Renal cortex interstitium (tissue), 11 donors: Measurements from ENCODE around the gene ERN1. TPM values are rescaled to one million over a fixed set of nuclear protein-coding genes. Genes with fewer than 3 reads are reported as not detected.

Source experiments
- DNase-seq, 11 donors: peaks; one replicate each; pipeline ENCODE4 v3.0.0-alpha.2; 2013; ENCODE audit warnings: low read depth in 9 of 11, low spot score in 4 of 11; ENCODE audit errors: extremely low read depth in 1 of 11
- polyA plus RNA-seq, 3 donors: library from polyadenylated mRNA; unstranded; fragments of 120-200 nt; gene quantifications; one replicate each; pipeline ENCODE4 v1.2.1, GENCODE V29; 2013; ENCODE audit not compliant: insufficient read length in 3 of 3

The ERN1 gene
- polyA plus RNA-seq, 3 donors: 8.3 to 9.7 (median 8.6) TPM

DNA sequence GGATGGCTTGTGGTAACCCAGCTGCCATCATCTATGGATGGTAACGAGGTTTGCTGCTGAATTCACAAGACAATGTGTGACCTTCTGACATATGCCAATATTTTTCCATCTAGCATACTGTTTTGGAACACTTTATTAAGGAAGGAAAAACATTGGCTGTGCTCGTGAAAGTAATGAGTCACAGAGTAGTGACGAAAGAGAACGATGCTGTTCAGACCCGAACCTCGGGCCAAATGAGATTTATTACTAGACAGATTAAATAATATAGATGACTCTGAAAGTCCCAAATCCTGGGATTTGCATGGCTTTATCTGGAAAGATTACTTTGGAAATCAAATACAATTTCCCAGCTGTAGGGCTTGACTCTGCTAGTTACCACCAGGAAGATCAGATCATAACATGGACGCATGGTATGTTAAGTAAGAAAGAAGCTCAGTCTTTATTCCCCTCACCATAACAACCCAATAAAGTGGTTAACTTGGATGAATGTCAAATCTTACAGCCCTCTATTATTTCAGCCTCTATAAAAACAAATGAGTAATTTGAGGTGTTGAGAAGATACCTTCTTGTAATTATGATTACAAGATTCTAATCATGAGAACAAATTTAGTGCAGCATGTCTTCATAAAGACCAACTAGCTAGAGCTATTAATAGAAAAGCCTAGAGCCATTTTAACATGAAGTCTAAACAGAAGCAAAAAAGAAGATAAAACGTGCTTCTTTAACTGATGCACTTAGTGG is 32.6 kb downstream of the ERN1 start:
- no peak for DNase-seq

DNA sequence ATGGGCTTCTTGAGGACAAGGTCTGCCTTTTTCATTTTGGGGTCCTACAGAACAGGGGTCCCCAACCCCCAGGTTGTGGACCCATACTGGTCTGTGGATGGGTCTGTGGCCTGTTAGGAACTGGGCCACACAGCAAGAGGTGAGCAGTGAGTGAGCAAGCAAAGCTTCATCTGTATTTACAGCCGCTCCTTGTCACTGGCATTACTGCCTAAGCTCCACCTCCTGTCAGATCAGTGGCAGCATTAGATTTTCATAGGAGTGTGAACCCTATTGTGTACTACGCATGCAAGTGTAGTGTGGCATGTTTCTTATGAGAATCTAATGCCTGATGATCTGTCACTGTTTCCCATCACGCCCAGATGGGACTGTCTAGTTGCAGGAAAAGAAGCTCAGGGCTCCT is 33.9 kb downstream of the ERN1 start:
- DNase-seq: no peak

DNA sequence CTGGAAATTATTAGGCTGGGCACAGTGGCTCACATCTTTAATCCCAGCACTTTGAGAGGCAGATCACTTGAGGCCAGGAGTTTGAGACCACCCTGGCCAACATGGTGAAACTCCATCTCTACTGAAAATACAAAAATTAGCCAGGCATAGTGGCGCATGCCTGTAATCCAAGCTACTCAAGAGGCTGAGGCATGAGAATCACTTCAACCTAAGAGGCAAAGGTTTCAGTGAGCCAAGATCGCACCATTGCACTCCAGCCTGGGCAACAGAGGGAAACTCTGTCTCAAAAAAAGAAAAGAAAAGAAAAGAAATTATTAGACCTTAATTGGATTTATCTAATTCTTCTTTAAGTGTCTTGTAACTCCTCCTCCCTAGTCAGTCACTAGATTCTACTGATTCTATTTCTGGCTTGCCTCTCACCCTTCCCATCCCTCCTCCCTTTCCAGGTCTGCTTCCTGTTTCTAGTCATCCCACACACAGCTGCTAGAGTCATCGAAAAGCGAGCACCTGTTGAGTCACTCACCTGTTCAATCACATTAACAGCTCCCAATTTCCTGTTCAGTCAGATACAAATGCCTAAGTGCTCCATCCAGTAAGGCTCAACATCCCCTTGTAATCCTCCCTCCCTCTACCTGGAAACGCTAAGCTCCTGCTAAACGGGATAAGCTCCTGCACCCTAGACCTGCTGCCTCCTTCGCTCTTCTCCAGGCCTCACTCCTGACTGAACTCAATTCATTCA is 34.6 kb downstream of the ERN1 start:
- no peak for DNase-seq

DNA sequence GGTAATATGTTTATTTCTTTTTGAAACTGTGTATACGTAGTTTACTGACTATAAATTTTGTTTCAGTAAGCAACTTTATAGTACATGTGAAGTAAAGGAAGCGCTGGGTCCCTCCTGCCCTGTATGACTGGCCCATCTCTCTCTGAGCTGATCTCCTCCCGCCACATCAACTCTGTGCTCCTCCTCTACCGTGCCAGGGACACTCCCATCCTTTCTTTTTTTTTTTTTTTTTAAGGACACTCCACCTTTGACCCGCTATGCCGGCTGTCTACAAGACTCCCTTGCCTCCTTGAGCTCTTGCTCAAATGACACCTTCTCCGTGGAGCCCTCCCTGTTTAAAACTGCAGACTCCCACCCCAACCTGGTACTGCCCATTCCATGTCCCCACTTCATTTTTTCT is 35.5 kb downstream of the ERN1 start:
- no peak for DNase-seq

DNA sequence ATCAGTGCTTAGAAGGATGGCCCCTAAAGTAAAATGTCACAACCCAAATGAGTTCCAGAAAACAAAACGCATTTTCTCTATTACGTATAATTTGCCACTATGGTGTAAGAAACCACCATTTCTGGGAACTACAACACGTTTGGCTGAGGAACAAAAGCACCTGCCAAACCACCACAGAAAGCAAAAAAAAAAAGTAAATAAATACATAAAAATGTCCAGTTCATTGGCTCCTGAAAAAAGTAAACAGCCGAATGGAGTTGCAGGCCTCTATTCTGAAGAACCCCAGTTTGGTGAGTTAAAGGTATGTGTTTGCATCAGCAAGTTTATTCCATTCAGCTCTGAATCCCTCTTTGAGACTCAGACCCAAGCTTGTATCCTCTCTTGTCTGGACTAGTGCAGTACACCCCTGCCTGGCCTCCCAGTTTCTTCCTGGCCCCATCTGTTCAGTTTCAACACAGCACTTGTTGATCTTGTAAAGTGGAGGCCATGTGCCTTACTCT is 36.9 kb downstream of the ERN1 start:
- DNase-seq: no peak

DNA sequence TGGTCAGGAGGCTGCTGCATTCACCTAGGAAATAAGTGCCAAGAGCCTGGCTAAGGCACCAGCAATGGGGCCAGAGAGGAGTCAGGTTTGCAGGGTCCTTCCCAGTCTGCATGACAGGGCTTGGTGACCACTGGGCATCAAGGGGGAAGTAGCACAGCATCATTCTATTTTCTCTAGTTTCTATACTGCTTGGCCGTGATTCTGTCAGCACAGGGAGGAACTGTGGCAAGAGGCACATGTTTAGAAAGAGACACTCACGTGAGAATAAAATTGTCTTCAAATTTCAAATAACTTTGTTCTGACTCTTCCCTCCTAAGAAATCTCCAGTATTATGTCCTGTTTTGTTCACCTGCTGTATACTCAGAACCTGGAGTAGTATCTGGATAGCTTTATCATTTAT is 37.8 kb downstream of the ERN1 start:
- no peak for DNase-seq

GRCh38 chr17:64091571-64091970 is 38.4 kb downstream of the ERN1 start:
- DNase-seq: no peak

- no peak for DNase-seq
Measured at GRCh38 chr17:64091116-64091515, 38.8 kb downstream of the ERN1 start.

GRCh38 chr17:64090144-64090543 is 39.8 kb downstream of the ERN1 start:
- no peak for DNase-seq

GRCh38 chr17:64087252-64088005 is 42.5 kb downstream of the ERN1 start:
- no peak for DNase-seq

DNA sequence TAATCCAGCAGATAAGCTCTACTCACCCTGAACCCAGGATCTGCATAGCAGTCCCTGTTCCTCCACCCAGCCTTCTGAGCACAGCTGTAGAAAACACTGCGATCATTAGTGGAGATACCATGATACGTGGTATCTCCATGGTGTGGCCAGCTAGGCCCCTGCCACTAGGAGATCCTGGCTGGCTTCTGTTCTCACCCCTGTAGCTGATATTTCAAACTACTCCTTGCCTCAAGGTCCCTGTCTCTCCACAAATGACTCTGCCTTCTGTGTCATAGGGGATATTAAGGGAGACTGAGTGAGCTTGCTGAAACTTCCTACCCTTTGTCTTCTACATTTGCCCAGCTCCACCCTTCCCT is 44.3 kb downstream of the ERN1 start:
- no peak for DNase-seq

GRCh38 chr17:64084940-64085649 is 44.8 kb downstream of the ERN1 start:
- no peak for DNase-seq

- DNase-seq: no peak
Measured at GRCh38 chr17:64084086-64084939, 45.6 kb downstream of the ERN1 start.

DNA sequence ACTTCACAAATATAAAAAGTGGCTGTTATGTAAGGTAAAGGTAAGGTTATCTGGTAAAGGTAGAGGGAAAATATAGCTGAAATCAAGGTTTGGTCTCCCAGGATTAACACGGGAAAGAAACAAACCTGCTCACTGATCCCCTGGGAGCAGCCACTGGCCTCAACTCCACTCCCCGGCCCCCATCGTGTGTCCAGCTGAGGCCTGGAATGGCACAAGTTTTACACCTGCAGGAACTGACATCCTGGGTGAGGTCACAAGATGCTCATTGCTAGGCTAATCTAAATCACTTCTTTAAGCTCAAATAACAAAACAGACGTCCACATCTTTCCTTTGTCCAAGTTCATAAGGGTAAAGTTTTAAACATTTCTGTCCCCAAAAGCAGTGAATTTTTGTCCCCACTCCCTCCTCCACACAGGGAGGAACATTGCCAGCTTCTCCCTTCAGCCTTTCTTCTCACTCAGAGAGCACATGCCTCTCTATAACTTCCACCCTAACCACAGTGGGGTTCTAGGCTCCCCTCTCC is 46.3 kb downstream of the ERN1 start:
- no peak for DNase-seq

DNA sequence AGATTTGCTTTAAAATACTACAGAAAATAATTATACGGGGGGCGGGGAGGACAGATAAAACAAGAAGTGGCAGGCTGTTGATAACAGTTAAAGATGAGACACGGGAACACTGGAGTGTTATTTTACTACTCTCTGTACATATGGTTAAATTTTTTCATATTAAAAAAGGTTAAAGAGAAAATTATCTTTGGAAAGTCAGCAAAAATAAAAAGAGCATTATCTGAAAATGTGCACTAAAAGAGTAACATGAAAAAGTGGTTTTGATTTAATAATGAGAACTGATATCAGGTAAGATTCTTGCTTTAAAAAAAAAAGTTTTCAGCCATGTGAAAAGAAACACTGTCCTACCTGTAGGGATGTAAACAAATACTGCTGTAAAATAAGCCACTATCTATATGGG is 46.9 kb downstream of the ERN1 start:
- no peak for DNase-seq

DNA sequence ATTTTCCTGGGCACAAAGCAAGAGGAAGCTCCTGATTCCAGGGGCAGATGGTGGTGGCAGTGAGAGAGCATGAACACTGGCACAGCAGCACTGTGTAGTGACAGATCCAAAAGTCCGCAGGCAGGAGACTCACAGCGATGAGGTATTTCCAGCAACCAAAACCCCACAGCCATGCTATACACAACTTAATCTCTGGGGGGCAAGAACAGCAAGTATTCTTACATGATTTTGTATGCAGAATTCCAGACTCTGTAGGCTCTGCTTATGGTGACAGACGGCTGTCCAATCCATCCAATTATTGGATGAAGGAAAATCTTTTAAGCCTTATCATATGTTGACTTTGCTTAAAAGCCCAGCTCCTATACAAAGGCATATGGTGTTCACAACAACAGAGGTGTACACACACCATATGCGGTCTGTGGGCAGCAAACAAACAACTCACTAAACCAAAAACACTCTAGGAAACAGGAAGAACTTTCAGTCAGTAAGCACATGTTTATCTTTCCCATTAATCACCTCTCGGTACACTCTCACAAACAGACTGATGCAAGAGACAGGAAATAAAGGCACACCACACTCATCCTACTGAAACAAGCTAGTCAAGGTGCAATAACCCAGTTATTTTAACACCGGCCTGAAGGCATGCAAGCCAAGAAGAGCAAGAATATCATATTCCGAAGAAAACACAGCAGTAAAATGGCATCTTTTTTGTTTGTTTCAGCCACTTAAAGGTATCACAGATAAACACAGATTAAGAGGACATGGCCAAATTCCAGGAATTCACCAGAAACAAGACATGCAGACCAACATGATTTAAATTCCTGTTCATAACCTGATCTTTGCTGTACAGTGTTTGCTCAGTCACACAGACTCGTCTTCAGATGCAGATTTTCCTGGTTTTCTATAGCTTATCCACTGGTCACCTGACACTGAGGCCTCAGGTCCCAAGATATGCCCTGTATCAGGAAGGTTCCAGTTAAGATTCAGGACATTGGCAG is 47.8 kb downstream of the ERN1 start:
- DNase-seq: no peak

- DNase-seq: no peak
Measured at GRCh38 chr17:64080174-64080618, 49.7 kb downstream of the ERN1 start.
